T-helper 2 cell treated with Interferon-gamma antibody and Interleukin-4, amounts not matched to agents 5 μg/mL and 100 μg/mL, for 36 hours (primary cell): ENCODE measurements around the gene PER2.

Experiments used
- DNase-seq: peaks from one replicate; pipeline ENCODE4 v3.0.0; 2021; ENCODE audit warnings: low spot score
- H3K27ac Mint-ChIP-seq: one replicate; pipeline ENCODE4 v1.8.0; 2021; ENCODE audit warnings: mild to moderate bottlenecking, mixed read lengths
- H3K27me3 Mint-ChIP-seq: one replicate; pipeline ENCODE4 v1.8.0; 2021; ENCODE audit warnings: low read depth, mixed read lengths
- H3K36me3 Mint-ChIP-seq: one replicate; pipeline ENCODE4 v1.8.0; 2021; ENCODE audit warnings: low read depth, mixed read lengths
- H3K4me1 Mint-ChIP-seq: one replicate; pipeline ENCODE4 v1.8.0; 2021; ENCODE audit warnings: low read depth, mixed read lengths
- H3K4me3 Mint-ChIP-seq: one replicate; pipeline ENCODE4 v1.8.0; 2022; ENCODE audit warnings: mild to moderate bottlenecking, moderate library complexity, mixed read lengths
- H3K9me3 Mint-ChIP-seq: one replicate; pipeline ENCODE4 v1.8.0; 2021; ENCODE audit warnings: mixed read lengths

Gene PER2

DNA sequence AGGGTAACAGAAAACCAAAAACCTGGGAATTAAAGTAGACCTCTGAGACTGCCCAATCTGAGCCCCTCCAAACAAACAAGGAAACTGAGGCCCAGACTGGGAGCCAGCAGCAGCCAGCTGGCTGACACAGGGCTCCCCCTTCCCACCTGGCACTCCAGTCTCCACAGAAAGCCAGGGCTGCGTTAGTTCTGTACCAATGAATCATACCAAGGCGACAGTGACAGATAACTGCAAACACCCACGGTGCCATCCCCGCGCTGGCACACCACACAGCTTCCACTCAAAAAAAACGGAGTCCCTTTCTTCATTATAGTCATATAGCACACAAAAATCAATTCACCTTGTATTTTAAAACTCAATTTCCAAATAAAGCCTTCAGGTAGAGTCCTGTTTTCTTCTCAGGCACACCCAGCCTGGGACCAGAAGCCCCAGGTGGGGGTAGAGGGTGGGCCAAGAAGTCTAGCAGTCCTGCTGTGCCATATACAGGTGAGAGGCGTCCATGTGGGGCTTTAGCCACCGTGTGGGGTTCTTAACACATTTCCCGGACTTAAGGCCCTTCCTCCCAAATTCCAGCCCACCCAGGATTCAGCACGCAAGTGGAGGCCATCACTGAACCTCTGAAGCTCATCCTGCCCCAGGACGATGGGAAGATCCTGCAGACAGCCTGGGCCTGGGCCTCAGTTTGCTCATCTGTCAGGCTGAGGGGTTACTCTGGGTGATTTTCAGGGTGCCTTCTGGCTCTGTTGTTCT, 1.2 kb downstream of the PER2 start:
- H3K27me3 Mint-ChIP-seq = no peaks in the 10 kb centered on the region
- no peaks in the 10 kb centered on the region for H3K9me3 Mint-ChIP-seq
- peak; percentile 38 for DNase-seq
- H3K27ac Mint-ChIP-seq = peak overlapping the region; percentile 67
- peaks cover 28% of the 10 kb centered on the region for H3K4me1 Mint-ChIP-seq
- peak overlapping the region; percentile 81 for H3K4me3 Mint-ChIP-seq
- no peaks in the 10 kb centered on the region for H3K36me3 Mint-ChIP-seq

DNA sequence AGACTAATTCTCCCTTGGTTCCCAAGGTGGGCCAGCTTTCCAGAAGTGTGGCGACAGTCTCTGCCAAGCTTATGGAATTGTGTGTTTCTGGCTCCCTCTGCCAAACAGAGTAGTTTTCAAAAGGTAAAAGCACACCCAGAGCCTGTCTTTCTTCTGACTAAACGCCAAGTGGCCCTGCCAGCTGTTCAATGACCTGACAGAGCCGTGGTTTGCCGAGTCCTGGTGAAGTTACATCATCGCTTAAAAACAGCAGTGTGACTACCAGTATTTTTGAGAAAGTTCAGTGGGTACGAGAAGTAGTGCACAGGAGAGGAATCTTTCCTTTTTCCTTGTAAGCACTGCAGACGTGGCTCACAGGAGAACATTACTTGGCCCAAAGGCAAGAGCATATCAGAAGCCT, 1.9 kb downstream of the PER2 start:
- Mint-ChIP-seq H3K36me3 (no peaks in the 10 kb centered on the region), H3K4me3 (peak overlapping the region; percentile 81), H3K27ac (no peak overlapping the region), H3K4me1 (peaks cover 28% of the 10 kb centered on the region), H3K9me3 (no peaks in the 10 kb centered on the region), H3K27me3 (no peaks in the 10 kb centered on the region)
- DNase-seq = no peak

DNA sequence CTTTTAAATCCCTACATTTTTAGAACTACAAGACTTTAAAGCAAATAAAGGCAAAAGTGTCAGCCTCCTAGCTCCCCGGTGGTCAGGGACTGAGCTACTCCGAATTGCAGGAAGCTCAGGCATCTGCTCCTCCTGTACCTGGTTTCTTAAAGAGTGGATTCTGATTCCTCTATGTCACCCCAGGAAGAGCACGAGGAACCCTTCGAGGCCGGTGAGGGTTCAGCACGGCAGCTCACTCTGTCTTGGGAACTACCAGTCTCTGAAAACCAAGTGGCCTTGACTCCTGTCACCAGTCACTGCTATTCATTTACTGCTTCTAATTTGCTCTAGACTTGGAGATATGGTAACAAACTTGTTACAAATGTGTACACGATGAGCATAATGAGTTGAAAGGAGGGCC, 2.3 kb downstream of the PER2 start:
- Mint-ChIP-seq H3K4me3 (no peak overlapping the region), H3K9me3 (no peaks in the 10 kb centered on the region), H3K4me1 (peaks cover 28% of the 10 kb centered on the region), H3K27me3 (no peaks in the 10 kb centered on the region), H3K27ac (no peak overlapping the region), H3K36me3 (no peaks in the 10 kb centered on the region)
- DNase-seq = no peak

DNA sequence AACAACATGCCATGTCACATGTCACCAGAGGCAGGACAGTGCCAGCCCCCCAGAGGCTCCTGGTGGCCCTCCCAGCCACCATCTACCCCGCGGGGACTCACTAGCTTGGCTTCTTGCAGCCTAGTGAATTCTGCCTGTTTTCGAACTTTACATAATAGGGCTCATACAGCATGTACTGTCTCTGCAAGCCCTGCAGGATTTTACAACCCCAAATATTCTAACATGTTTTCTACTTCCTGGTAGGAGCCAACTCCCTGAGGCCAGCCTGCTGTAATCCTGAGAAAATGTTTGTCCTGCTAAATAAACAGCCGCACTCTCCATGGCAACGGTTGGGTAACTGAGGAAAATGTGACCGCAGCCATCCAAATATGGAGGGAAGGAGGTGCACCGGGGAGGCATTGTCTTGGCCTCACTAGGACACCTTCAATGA, 2.7 kb downstream of the PER2 start:
- Mint-ChIP-seq H3K36me3 (no peaks in the 10 kb centered on the region), H3K9me3 (no peaks in the 10 kb centered on the region), H3K27ac (no peak overlapping the region), H3K27me3 (no peaks in the 10 kb centered on the region), H3K4me1 (peaks cover 28% of the 10 kb centered on the region), H3K4me3 (no peak overlapping the region)
- no peak for DNase-seq

GRCh38 chr2:238284802-238285515, 3.5 kb downstream of the PER2 start:
- H3K4me1 Mint-ChIP-seq = peaks cover 25% of the 10 kb centered on the region
- H3K27ac Mint-ChIP-seq = no peak overlapping the region
- H3K4me3 Mint-ChIP-seq = no peak overlapping the region
- no peak for DNase-seq
- no peaks in the 10 kb centered on the region for H3K9me3 Mint-ChIP-seq
- H3K27me3 Mint-ChIP-seq = no peaks in the 10 kb centered on the region
- H3K36me3 Mint-ChIP-seq = no peaks in the 10 kb centered on the region

- Mint-ChIP-seq H3K36me3 (no peaks in the 10 kb centered on the region), H3K27me3 (no peaks in the 10 kb centered on the region), H3K4me3 (no peak overlapping the region), H3K4me1 (peaks cover 16% of the 10 kb centered on the region), H3K9me3 (no peaks in the 10 kb centered on the region), H3K27ac (no peak overlapping the region)
- DNase-seq = no peak
These were observed 5.3 kb downstream of the PER2 start for GRCh38 chr2:238282861-238283738.

- Mint-ChIP-seq H3K27me3 (no peaks in the 10 kb centered on the region), H3K9me3 (no peaks in the 10 kb centered on the region), H3K4me3 (no peak overlapping the region), H3K27ac (no peak overlapping the region), H3K4me1 (peaks cover 9% of the 10 kb centered on the region), H3K36me3 (no peaks in the 10 kb centered on the region)
- DNase-seq = no peak
These were observed 6.5 kb downstream of the PER2 start for GRCh38 chr2:238281826-238282480.

DNA sequence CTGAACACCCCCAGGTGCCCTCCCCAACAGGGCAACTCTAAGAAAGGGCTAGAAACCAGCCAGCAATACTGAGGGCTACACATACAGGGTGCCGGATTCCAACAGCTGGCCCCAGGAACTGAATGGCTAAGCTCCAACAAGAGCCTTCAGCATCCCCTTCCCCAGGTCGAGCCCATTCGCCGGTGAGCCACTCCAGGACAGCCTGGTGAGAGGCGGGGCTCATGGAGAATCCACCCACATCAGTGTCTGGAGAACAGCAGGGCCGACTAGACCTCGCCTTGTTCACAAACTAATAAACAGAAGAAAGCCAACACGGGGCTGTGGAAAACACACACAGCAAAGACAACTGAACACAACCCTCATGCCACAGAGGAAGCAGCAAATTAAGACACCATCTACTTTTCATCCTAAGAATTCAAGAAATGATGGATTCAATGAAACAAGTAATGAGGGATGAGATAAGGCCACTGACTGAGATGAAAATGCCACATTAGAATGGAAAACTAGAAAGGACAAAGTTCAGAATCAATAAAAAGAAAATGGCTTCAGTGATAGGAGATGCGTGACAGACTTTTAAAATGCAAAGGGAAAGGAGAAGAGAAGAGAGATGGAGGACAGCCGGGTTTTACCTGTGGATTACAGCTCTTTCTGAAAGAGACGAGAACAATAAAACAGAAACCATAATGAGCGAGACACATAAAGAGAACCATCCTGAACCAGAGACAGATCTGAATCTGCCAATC, 8.2 kb downstream of the PER2 start:
- no peaks in the 10 kb centered on the region for H3K9me3 Mint-ChIP-seq
- peaks cover 4% of the 10 kb centered on the region for H3K4me1 Mint-ChIP-seq
- H3K36me3 Mint-ChIP-seq = peaks cover 2% of the 10 kb centered on the region
- H3K27ac Mint-ChIP-seq = no peak overlapping the region
- H3K27me3 Mint-ChIP-seq = no peaks in the 10 kb centered on the region
- DNase-seq = no peak
- no peak overlapping the region for H3K4me3 Mint-ChIP-seq

GRCh38 chr2:238279324-238279682, 9.1 kb downstream of the PER2 start:
- no peaks in the 10 kb centered on the region for H3K9me3 Mint-ChIP-seq
- H3K4me1 Mint-ChIP-seq = peaks cover 4% of the 10 kb centered on the region
- DNase-seq = no peak
- no peaks in the 10 kb centered on the region for H3K27me3 Mint-ChIP-seq
- H3K4me3 Mint-ChIP-seq = no peak overlapping the region
- peaks cover 4% of the 10 kb centered on the region for H3K36me3 Mint-ChIP-seq
- H3K27ac Mint-ChIP-seq = no peak overlapping the region

GRCh38 chr2:238278626-238279323, 9.6 kb downstream of the PER2 start:
- H3K36me3 Mint-ChIP-seq = peaks cover 4% of the 10 kb centered on the region
- H3K4me3 Mint-ChIP-seq = no peak overlapping the region
- no peak overlapping the region for H3K27ac Mint-ChIP-seq
- H3K4me1 Mint-ChIP-seq = peaks cover 4% of the 10 kb centered on the region
- no peak for DNase-seq
- H3K9me3 Mint-ChIP-seq = no peaks in the 10 kb centered on the region
- H3K27me3 Mint-ChIP-seq = no peaks in the 10 kb centered on the region

GRCh38 chr2:238277695-238278094, 10.7 kb downstream of the PER2 start:
- peaks cover 4% of the 10 kb centered on the region for H3K36me3 Mint-ChIP-seq
- H3K27me3 Mint-ChIP-seq = no peaks in the 10 kb centered on the region
- no peak for DNase-seq
- H3K4me1 Mint-ChIP-seq = peaks cover 1% of the 10 kb centered on the region
- no peaks in the 10 kb centered on the region for H3K9me3 Mint-ChIP-seq
- H3K4me3 Mint-ChIP-seq = no peak overlapping the region
- no peak overlapping the region for H3K27ac Mint-ChIP-seq

DNA sequence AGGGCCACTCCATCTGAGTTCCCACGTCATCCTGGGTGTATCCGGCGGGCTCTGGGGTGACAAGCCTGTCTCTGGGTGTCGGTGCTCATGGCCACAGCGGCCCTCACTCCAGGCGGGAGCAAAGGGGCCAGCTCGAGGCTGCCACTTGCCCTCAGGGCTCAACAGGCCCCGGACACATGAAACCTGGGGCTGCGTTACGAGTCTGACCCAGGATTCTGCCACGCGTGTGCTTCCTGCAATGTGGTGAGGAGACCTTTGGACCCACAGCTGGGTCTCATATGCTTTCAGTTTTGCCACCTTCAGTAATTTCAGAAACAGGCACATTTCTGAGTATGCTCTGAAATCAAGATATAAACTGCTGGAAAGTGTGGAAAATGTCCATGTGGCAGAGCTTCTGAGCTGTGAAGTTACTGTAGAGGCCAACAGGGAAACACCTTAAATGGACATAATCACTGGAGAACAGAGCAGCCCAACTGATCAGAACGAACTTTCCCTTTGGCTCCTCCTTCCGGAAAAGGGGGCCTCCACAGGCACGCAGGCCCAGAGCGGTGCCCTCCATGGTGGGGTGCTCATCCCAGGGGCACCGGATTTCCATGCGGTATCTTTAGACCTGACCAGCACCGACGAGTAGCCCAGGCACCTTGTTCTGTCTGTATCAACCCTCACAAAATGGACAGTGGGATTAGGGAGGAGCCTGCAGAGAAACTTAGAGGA, 14.1 kb downstream of the PER2 start:
- no peak for DNase-seq
- Mint-ChIP-seq H3K27me3 (no peaks in the 10 kb centered on the region), H3K9me3 (no peaks in the 10 kb centered on the region), H3K4me3 (no peak overlapping the region), H3K36me3 (peaks cover 16% of the 10 kb centered on the region), H3K4me1 (no peaks in the 10 kb centered on the region), H3K27ac (no peak overlapping the region)
